Panc1 (cell line): ENCODE measurements around the gene TMC3.

Experiments
- CTCF ChIP-seq: fragments of 450-650 bp; IDR thresholded peaks from 2 replicates; pipeline ENCODE4 v1.5.1; 2017; ENCODE audit warnings: mild to moderate bottlenecking
- POLR2AphosphoS5 ChIP-seq: IDR thresholded peaks from 2 replicates; pipeline ENCODE4 v1.6.1; 2012; ENCODE audit warnings: mild to moderate bottlenecking, low read depth, low read length, moderate library complexity

GRCh38 chr15:81386947-81387346 lies 12.9 kb upstream of the TMC3 start:
- no peak for TF ChIP-seq POLR2AphosphoS5
- TF ChIP-seq CTCF = no peak
